Stomach smooth muscle (tissue), 2 donors: ENCODE data around the gene ITPR1.

Source experiments
- H3K27ac ChIP-seq: one replicate; pipeline ENCODE4 v1.7.0; 2013; ENCODE audit warnings: mild to moderate bottlenecking, low read length, inconsistent platforms
- H3K27me3 ChIP-seq, 2 donors: one replicate each; pipeline ENCODE4 v1.7.0; 2013; ENCODE audit warnings: low read length in 2 of 2; ENCODE audit not compliant: insufficient read depth in 2 of 2, control insufficient read depth in 1 of 2
- H3K36me3 ChIP-seq, 2 donors: one replicate each; pipeline ENCODE4 v1.7.0; 2013; ENCODE audit warnings: low read length in 2 of 2; ENCODE audit not compliant: control insufficient read depth in 2 of 2, insufficient read depth in 2 of 2
- H3K4me1 ChIP-seq: one replicate; pipeline ENCODE4 v1.7.0; 2013; ENCODE audit warnings: low read length; ENCODE audit not compliant: control insufficient read depth, insufficient read depth
- H3K4me3 ChIP-seq, 2 donors: one replicate each; pipeline ENCODE4 v1.7.0; 2013; ENCODE audit warnings: low read length in 2 of 2
- H3K9ac ChIP-seq, 2 donors: one replicate each; pipeline ENCODE4 v1.7.0; 2013; ENCODE audit warnings: low read length in 2 of 2, mild to moderate bottlenecking in 1 of 2
- H3K9me3 ChIP-seq, 2 donors: one replicate each; pipeline ENCODE4 v1.7.0; 2013; ENCODE audit warnings: low read length in 2 of 2; ENCODE audit not compliant: control insufficient read depth in 2 of 2
- donor health status: healthy.
- donor health status: Pancreatic carcinoma.

ITPR1 gene

DNA sequence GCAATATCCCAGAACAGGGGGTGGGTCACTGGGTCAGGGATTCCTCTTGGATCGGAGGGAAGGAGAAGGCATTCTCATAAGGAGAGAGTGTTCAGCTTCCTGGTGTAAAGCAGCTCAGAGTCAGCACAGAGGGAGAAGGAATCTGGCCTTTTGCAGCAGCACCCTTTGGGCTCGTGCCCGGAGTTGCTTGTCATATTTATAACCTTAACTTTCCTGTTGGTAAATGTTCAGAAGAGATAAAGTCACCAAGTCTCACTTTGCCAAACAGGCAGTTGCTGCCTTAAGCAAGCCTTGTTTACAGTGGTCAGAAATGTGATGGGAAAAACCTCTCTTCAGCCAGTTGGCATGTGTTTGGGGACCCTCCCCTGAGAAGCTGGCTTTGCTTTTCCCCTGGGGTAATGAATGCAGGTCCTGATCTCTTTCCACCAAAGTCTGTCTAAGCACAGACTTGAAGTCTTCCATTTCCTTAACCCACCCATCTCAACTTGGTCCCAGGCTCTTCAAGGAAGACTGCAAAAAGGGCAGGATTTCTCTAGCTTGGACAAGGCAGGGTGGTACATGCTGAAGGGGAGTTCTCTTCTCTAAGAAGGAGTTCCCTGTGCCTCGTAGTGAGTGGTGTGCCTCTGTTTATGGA is 279.1 kb downstream of the ITPR1 start:
- Histone ChIP-seq H3K4me3 (peak overlapping the region; percentile 10 to 35), H3K9ac (peak overlapping the region; percentile 44 to 66), H3K4me1 (peaks cover 25% of the 10 kb centered on the region)

DNA sequence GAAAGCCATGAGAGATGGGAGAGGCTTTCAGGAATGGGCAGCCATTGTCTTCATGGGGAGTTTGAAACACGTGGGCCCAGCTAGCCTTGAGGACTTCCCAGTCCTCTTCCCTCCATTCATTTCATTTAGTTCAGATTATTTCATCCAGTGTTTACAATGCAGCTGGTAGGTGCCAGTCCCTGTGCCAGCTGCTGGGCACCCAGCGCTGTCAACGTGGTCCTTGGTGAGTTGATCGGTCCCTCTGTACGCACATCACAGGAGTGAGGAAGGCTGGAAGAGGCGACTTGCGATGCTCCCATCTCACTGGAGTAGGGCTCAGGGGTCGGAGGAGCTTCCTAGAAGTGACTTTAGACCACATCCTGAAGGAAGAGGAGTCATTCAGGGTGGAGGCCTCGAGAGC is 279.7 kb downstream of the ITPR1 start:
- Histone ChIP-seq H3K9ac (no peak overlapping the region), H3K36me3 (peaks cover 2 to 12% of the 10 kb centered on the region in 2 donors), H3K4me1 (peaks cover 25% of the 10 kb centered on the region), H3K27ac (peak overlapping the region; percentile 86), H3K4me3 (no peak overlapping the region), H3K27me3 (no peaks in the 10 kb centered on the region), H3K9me3 (no peaks in the 10 kb centered on the region)

More for the DNA sequence above, 279.1 kb downstream of the ITPR1 start:
- H3K36me3 ChIP-seq, result peaks cover 0 to 13% of the 10 kb centered on the region in 2 donors
- no peaks in the 10 kb centered on the region for H3K9me3 ChIP-seq
- no peaks in the 10 kb centered on the region for H3K27me3 ChIP-seq
- peak overlapping the region; percentile 86 for H3K27ac ChIP-seq

DNA sequence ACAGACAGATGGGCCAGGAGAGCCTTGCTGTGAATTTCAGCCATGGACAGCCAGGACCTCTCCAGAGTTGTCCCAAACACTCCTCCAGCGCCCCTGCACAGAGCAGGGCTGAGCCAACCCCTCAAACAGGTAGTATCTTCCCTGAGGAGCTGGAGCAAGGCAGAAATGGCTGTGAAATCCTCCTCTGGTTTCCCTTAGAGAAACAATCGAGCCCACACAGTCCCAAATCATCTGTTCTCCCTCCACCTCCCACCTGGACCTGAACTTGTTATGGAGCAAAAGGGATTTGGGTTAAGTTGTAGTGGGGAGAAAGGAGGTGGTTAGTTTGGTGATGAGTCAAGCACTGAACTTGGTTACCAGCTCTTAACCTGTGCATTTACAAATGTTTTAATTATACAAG is 280.4 kb downstream of the ITPR1 start:
- Histone ChIP-seq H3K9ac (no peak overlapping the region), H3K4me3 (no peak overlapping the region), H3K27ac (no peak overlapping the region), H3K4me1 (peaks cover 25% of the 10 kb centered on the region), H3K27me3 (no peaks in the 10 kb centered on the region), H3K9me3 (no peaks in the 10 kb centered on the region), H3K36me3 (peaks cover 3 to 7% of the 10 kb centered on the region in 2 donors)

DNA sequence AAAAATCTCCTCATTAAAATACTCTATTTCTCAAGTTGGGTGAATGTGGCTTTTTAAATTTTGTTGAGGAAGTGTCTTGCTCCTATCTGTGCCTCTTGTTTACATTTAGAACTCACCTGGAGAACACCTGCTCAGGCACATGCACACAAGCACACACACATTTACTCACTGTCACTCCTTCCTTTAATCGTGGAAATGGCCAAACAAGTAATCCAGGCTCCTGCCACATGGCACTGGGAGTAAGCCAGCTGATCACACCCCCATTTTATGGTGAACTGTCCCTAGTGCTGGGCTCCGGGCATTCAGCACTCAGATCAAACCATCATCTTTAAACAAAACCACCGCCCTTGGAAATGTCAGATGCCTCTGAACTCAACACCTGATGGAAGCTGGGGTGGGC is 281.4 kb downstream of the ITPR1 start:
- Histone ChIP-seq H3K9me3 (no peaks in the 10 kb centered on the region), H3K9ac (no peak overlapping the region), H3K27me3 (no peaks in the 10 kb centered on the region), H3K4me1 (peaks cover 25% of the 10 kb centered on the region), H3K27ac (no peak overlapping the region), H3K4me3 (no peak overlapping the region), H3K36me3 (peaks cover 5 to 10% of the 10 kb centered on the region in 2 donors)

DNA sequence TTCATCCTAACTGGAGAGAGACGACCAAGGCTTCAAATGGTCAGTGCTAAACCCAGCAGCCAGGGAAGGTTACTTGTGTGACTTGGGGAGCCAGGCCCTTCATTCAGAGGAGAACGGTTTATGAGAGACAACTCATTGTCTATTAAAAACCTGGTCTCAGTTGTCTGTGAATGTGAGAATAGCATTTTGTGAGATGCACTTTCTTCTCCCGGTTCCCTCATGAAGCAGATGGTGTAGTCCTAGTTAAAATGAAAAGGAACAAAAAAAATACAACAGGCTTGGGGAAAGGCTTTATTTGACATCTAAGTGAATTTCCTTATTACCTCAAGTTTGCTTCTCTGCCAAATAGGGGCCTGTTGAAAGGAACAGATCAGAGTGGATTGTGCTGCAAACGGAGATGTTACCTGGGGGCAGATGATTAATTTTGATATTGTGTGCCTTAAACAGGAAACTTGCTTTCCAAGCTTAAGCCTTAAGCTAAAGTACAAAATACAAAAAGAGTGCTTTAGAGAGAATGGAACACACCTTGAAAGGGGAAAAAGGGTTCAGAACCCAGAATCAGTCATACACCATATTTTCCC is 283.3 kb downstream of the ITPR1 start:
- Histone ChIP-seq H3K9me3 (no peaks in the 10 kb centered on the region), H3K9ac (no peak overlapping the region), H3K27me3 (no peaks in the 10 kb centered on the region), H3K27ac (no peak overlapping the region), H3K4me1 (peaks cover 31% of the 10 kb centered on the region), H3K4me3 (no peak overlapping the region), H3K36me3 (peaks cover 5% of the 10 kb centered on the region in 2 donors)

DNA sequence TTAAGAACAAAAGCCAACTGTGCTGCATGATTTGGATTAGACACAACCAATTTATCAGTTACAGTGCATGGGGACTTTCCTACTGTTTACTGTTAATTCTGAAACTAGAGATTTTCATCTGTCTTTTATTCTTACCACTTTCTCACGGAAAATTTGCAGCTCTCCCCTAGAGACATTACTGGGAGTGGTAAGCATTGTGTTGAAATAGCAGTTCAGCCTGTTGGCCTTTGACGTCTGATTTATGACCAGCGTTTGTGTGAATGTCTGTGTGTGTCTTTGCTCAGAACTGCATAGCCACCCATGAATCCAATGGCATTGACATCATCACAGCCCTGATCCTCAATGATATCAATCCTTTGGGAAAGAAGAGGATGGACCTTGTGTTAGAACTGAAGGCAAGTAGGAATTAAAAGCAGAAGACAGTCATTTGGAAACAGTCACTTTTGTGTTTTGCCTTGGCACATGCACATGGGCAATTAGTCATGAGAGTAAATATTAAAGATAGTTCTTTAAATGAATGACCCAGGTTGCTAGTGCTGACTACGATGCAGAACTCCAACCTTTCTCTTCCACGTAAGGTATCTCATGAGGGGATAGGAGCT is 283.9 kb downstream of the ITPR1 start:
- H3K36me3 ChIP-seq, result peaks cover 5 to 6% of the 10 kb centered on the region in 2 donors

DNA sequence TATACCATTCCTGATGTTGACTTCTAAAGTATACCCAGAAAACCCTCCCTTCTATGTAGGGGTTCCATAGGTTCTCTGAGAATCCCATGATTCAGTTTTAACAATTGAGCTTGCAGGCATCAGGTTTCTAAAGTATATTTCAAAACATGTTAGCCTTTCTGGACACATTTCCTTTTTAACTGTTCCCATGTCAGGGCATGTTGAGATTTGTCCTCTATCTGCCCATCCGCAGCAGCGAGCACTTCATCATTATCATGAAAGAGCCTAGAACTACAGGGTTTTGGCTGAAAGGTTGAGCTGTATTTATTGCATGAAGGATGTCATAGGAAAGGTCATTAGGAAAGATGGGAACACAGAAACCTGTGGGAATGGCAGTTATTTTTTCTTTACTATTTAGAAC is 285.0 kb downstream of the ITPR1 start:
- no peak overlapping the region for H3K4me3 ChIP-seq
- peaks cover 5 to 15% of the 10 kb centered on the region in 2 donors for H3K36me3 ChIP-seq
- H3K27ac ChIP-seq, result no peak overlapping the region
- no peaks in the 10 kb centered on the region for H3K9me3 ChIP-seq
- no peak overlapping the region for H3K9ac ChIP-seq
- peaks cover 15% of the 10 kb centered on the region for H3K4me1 ChIP-seq
- H3K27me3 ChIP-seq, result no peaks in the 10 kb centered on the region

More for the DNA sequence above, 283.9 kb downstream of the ITPR1 start:
- Histone ChIP-seq H3K27me3 (no peaks in the 10 kb centered on the region), H3K4me1 (peaks cover 25% of the 10 kb centered on the region), H3K4me3 (no peak overlapping the region), H3K27ac (no peak overlapping the region), H3K9ac (no peak overlapping the region), H3K9me3 (no peaks in the 10 kb centered on the region)

DNA sequence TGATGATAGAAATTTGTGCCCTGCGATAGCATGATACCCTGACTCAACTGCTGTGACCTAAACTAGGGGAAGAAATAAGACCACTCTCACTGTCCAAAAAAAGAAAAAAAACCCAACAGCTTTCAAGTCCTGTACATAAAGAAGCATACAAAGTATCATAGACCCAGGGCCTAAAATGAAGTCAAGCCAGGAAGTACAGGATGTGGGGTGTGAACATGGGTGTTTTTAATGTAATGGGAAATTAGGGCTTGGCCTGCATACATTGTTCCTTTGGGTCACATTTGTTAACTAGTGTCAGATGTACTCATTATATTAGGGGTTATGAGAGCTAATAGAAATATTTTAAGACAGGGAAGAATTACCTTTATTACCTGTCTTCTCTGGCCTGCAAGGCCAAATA is 285.6 kb downstream of the ITPR1 start:
- no peaks in the 10 kb centered on the region for H3K9me3 ChIP-seq
- H3K4me1 ChIP-seq, result peaks cover 14% of the 10 kb centered on the region
- no peak overlapping the region for H3K4me3 ChIP-seq
- no peaks in the 10 kb centered on the region for H3K27me3 ChIP-seq
- peaks cover 6 to 21% of the 10 kb centered on the region in 2 donors for H3K36me3 ChIP-seq
- H3K27ac ChIP-seq, result no peak overlapping the region
- H3K9ac ChIP-seq, result no peak overlapping the region

DNA sequence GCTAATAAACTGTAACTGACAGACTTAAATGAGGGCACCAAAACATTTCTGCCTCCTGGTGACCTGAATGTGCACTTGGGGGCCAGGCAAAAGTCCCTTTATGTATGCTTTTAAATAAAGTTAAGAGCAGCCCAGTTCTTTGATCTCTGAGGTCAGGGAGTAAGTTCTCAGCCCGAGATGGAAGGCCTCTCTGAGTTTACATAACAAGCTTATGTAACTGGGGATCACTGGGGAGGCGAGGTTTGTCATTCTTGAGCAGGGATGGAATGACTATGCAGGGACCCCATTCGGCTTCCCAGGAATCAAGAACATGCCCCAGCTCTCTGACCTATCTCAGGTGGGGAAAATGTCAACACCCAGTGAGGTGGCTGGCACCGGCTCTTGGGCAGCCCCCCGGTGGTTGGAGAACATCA is 287.4 kb downstream of the ITPR1 start:
- Histone ChIP-seq H3K9me3 (no peaks in the 10 kb centered on the region), H3K4me3 (no peak overlapping the region), H3K4me1 (peaks cover 14% of the 10 kb centered on the region), H3K27ac (no peak overlapping the region), H3K36me3 (peaks cover 16 to 26% of the 10 kb centered on the region in 2 donors), H3K27me3 (no peaks in the 10 kb centered on the region), H3K9ac (no peak overlapping the region)

DNA sequence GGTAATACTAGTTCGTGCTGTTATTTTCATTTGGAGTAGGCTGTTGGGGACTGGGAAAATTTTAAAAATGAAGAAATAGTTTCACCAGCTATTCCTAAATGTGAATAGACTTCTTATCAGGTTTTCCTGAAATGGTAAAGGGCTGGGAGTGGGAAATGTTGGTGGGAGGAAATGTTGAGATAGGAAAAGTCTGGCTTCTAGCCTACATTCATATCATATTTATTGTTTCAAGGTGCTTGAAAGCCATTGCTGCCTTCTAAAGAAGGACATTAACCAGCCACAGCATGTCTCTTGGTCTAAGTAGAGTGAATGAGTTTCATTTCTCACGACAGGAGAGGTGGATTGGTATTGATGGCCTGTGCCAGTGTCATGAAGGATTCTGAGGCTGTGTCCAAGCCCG is 288.9 kb downstream of the ITPR1 start:
- no peak overlapping the region for H3K4me3 ChIP-seq
- H3K36me3 ChIP-seq, result peaks cover 24 to 29% of the 10 kb centered on the region in 2 donors
- H3K9me3 ChIP-seq, result no peaks in the 10 kb centered on the region
- H3K4me1 ChIP-seq, result peaks cover 14% of the 10 kb centered on the region
- H3K9ac ChIP-seq, result no peak overlapping the region
- no peak overlapping the region for H3K27ac ChIP-seq
- no peaks in the 10 kb centered on the region for H3K27me3 ChIP-seq

DNA sequence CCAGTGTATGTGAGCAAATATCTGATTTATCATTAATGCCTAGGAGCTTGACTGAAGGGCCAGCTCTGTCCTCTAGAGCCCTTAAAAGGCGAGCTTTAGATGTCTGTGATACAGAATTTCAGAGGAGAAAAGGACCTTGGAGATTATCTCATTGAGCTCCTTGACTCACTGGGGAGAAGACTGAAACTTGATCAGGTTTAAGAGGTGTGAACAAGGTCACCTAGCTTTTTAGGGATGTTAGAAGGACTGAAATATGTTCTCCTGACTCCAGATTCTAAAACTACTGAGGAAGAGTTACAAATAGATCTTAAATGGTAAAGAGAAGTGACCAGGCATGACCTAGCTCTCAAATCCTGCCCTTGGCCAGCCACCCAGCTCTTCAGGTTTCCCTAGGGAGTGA is 292.4 kb downstream of the ITPR1 start:
- Histone ChIP-seq H3K4me3 (no peak overlapping the region), H3K36me3 (peaks cover 23 to 37% of the 10 kb centered on the region in 2 donors)

More for the DNA sequence above, 292.4 kb downstream of the ITPR1 start:
- no peaks in the 10 kb centered on the region for H3K9me3 ChIP-seq
- H3K27me3 ChIP-seq, result no peaks in the 10 kb centered on the region
- H3K4me1 ChIP-seq, result peaks cover 5% of the 10 kb centered on the region
- no peak overlapping the region for H3K9ac ChIP-seq
- H3K27ac ChIP-seq, result no peak overlapping the region
